ENCODE results near the gene GALNT17.

DNA sequence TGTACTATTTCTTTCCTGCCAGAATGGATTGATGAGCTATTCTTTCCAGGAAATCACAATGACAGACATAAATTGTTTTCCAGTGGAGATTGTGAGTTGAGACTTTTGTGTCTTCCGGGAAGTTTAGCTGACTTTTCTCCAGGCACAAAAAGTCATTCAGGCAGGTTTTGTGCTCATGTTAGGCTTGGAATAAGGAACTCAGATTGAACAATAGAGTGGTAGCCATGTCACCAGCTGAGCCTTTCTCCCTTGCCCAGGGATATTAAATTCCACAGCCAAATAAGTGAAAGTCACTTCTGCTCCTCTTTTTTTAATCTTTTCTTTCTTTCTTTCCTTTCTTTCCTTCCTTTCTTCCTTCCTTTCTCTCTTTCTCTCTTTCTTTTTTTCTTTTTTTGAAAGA lies 559.6 kb downstream of the GALNT17 start:
- TF ChIP-seq, protein P1, sequence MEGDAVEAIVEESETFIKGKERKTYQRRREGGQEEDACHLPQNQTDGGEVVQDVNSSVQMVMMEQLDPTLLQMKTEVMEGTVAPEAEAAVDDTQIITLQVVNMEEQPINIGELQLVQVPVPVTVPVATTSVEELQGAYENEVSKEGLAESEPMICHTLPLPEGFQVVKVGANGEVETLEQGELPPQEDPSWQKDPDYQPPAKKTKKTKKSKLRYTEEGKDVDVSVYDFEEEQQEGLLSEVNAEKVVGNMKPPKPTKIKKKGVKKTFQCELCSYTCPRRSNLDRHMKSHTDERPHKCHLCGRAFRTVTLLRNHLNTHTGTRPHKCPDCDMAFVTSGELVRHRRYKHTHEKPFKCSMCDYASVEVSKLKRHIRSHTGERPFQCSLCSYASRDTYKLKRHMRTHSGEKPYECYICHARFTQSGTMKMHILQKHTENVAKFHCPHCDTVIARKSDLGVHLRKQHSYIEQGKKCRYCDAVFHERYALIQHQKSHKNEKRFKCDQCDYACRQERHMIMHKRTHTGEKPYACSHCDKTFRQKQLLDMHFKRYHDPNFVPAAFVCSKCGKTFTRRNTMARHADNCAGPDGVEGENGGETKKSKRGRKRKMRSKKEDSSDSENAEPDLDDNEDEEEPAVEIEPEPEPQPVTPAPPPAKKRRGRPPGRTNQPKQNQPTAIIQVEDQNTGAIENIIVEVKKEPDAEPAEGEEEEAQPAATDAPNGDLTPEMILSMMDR (conservative IDR thresholded peaks at IDR 0.05) = no peak
- no peak for TF ChIP-seq EZH2 (IDR thresholded peaks at IDR 0.05; ENCODE audit: low read depth)
